Epithelial cell of proximal tubule (primary cell): ENCODE results near the gene HMHB1. TPM values are rescaled to one million over a fixed set of nuclear protein-coding genes. Genes with fewer than 3 reads are reported as not detected.

Source experiments
- DNase-seq: peaks from one replicate; pipeline ENCODE4 v3.0.0-alpha.2; 2011; ENCODE audit warnings: low read depth
- H3K4me3 ChIP-seq: 2 replicates; pipeline ENCODE4 v1.5.1; 2011; ENCODE audit warnings: low read depth, mild to moderate bottlenecking, low read length
- total RNA-seq: library from RNA; depleted of rRNA; stranded (reverse); fragments of >200 nt; gene quantifications from 2 replicates; pipeline ENCODE4 v1.2.3, GENCODE V29; 2015
- TF ChIP-seq, protein P1 (sequence below): conservative IDR thresholded peaks from 2 replicates; pipeline ENCODE4 v1.5.1; 2012; ENCODE audit warnings: low read depth, mild to moderate bottlenecking, low read length

The HMHB1 gene
- total RNA-seq, 1 donor from 2014 or later = not detected

DNA sequence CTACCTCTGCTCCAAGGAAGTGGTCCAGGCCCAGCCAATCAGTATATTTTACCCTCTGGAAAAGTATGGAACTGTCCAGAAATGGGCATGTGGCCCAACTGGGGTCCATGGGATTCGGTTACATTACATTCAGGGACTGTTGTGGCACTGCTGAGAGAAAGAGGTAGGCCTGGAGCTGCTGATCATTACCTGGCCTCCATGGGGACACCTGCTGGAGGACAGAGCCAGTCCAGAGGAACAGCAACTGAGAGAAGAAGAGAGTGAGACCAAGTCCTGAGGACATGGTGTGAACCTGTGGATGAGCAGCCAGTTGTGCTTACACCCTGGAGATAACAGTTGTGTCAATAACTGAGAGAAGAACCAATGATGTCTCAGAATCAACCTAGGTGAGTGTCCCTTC lies 48.2 kb downstream of the HMHB1 start:
- DNase-seq = no peak
- no peak overlapping the region for H3K4me3 ChIP-seq
- TF ChIP-seq, protein P1, sequence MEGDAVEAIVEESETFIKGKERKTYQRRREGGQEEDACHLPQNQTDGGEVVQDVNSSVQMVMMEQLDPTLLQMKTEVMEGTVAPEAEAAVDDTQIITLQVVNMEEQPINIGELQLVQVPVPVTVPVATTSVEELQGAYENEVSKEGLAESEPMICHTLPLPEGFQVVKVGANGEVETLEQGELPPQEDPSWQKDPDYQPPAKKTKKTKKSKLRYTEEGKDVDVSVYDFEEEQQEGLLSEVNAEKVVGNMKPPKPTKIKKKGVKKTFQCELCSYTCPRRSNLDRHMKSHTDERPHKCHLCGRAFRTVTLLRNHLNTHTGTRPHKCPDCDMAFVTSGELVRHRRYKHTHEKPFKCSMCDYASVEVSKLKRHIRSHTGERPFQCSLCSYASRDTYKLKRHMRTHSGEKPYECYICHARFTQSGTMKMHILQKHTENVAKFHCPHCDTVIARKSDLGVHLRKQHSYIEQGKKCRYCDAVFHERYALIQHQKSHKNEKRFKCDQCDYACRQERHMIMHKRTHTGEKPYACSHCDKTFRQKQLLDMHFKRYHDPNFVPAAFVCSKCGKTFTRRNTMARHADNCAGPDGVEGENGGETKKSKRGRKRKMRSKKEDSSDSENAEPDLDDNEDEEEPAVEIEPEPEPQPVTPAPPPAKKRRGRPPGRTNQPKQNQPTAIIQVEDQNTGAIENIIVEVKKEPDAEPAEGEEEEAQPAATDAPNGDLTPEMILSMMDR = peak; percentile 41

DNA sequence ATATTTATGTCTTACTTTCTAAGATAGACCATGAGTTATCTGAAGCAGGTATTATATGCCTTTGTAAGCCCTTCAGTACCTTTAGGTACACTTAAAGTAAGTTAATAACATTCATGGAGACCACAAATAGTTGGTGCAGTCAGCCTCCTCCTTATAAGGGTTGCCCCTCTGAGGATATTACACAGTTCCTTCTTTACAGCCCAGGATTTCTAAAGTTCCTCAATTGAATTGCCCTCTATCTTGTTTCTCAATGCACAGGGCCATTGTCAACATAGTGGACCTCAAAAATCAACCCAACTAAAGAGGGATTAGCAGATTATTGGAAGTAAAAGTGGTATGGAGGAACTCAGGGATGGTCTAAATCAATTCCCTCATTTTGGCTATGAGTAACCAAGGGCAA lies 50.3 kb downstream of the HMHB1 start:
- no peak overlapping the region for H3K4me3 ChIP-seq
- DNase-seq = no peak
- TF ChIP-seq, protein P1 = no peak

DNA sequence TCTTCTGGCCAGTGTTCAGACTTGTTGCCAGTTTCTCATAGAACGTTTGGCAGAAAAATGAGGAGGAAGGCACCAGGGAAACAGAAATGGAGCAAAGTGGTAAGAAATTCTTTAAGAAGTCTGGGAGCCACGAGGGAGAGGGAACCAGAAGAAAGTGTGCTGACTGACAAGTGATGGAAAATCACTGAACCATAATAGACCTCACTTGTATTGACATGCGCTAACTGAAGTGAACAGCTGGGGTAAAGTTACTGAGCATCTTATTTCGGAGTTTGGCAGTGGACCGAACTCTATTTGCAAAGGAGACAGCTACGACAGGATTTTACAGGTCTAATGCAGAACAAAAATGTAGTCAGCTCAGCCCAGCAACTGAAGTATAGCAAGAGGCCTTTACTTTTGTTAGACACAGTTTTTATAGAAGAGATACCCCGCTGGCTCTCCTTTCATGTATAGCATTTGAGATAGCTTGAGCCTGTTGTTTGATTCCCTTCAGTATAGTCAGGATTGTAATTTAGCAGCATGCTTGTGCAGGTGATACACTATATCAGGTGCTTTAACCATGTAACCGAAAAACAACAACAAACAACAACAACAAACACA lies 53.6 kb downstream of the HMHB1 start:
- DNase-seq = no peak
- TF ChIP-seq, protein P1 = no peak
- no peak overlapping the region for H3K4me3 ChIP-seq
